GM15510 (cell line): Measurements from ENCODE around the gene PRKCE.

Experiments
- POLR2A ChIP-seq: IDR thresholded peaks from 3 replicates; pipeline ENCODE4 v1.6.1; 2011; ENCODE audit warnings: borderline replicate concordance; ENCODE audit not compliant: insufficient read length; ENCODE audit errors: extremely low read depth

PRKCE gene

GRCh38 chr2:45951025-45951727 is 299.7 kb downstream of the PRKCE start:
- no peak for TF ChIP-seq POLR2A

DNA sequence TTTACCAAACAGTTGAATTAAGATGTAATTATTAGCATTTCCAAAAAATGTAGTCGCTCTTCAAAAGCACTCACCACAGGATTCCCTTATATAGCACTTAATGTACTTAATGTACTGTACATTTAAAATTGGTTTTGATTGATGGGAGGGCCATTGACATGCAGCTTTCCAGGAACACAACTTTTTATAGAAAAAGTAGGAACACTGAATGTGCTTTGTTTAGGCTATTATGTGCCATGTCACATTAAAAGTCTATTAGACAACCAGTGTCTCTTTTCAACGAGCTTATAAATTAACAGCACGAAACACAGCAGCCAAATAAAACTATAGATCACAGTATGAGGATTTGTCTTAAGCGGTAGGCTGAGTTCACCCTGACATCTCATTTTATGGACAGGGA is 301.1 kb downstream of the PRKCE start:
- no peak for TF ChIP-seq POLR2A

- TF ChIP-seq POLR2A: no peak
These were observed 302.0 kb downstream of the PRKCE start for GRCh38 chr2:45953376-45954027.

- no peak for TF ChIP-seq POLR2A
These were observed 302.9 kb downstream of the PRKCE start for GRCh38 chr2:45954233-45954850.

DNA sequence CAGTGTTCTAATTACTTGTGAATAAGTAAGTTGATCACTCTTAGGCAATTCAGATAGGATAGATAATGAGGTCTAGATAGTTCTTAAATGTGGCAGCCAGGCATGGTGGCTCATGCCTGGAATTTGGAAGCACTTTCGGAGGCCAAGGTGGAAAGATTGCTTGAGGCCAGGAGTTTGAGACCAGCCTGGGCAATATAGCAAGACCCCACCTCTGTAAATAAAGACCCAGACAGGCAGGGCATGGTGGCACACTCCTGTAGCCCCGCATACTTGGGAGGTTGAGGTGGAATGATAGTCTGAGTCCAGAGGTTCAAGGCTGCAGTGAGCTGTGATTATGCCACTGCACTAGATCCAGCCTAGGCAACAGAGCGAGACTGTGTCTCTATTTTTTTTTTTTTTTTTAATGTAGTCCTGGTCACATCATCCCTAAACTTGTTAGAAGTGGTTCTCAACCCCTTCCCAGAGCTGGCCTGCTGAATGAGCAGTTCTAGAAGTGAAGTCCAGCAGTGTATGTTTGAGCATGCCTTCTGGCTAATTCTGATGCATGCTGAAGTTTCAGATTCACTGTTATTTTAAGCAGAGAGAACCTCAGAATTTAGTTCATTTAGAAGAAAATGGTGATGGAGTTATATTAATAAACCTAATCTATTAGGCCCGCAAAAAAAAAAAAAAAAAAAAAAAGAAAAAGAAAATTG is 306.2 kb downstream of the PRKCE start:
- TF ChIP-seq POLR2A: no peak

- TF ChIP-seq POLR2A: no peak
These were observed 308.8 kb downstream of the PRKCE start for GRCh38 chr2:45960057-45960863.

DNA sequence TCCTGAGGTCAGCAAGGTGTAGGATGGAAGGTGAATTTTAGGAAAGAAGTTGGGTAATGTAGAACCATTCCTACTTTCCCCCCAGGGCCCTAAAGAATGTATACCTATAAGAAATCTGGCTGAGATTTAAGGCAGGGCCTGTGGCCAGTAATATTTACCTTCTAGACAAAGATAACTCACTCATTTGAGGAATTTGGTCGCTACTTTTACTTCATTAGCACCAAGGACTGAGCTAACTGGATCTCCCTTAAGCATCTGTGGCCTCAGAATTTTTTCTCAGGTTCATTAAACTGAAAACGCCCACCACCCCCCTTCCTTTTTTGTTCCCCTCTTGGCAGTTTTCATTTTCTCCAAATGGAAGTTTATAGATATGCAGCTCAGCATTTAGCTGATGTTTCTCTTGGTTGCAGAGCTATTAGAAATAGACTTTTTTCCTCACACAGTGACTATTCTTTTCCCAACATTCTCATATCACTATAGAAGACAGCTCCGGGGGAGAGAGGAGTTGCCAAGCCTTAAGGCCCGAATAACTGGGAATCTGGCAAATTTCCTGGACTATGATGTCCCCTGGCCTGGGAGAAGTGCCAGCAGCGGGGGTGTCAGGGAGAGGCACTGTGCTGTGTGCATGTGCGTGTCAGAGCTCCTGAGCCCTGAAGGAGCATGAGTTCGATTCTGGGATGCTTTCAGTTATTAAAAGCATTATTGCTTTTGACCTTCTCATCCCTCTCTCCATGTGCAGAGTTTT is 310.9 kb downstream of the PRKCE start:
- TF ChIP-seq POLR2A: no peak

- no peak for TF ChIP-seq POLR2A
These were observed 312.3 kb downstream of the PRKCE start for GRCh38 chr2:45963816-45964215.

DNA sequence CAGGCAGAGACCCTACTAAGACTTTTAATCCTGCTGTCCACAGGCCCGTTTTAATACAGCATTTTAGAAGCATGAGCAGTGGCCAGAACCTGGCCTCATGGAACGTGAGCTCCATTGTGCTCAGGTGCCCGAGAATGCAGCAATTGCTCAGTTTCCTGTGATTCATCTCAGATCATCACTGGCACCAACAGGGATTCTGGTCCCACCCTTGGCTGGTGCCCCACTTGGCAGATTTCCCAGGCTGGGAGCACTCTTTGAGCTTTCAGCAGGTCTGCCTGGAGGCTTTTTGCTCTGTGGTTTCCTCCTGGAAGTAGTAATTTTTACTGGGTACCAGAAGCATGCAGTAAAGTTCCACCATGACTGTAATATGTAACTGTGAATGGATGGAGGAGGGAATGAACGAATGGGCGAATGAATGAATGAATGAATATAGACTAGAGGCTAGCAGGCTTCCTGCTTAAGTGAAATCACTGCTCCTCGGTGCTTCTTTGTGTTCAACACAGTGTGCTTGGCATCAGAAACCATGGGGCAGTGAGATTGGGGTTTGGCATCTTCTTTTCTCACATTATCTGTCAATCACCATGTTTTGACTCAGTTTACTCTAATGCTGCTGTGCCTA is 312.9 kb downstream of the PRKCE start:
- TF ChIP-seq POLR2A: no peak

GRCh38 chr2:45964906-45965305 is 313.4 kb downstream of the PRKCE start:
- TF ChIP-seq POLR2A: no peak

- TF ChIP-seq POLR2A: no peak
These were observed 314.5 kb downstream of the PRKCE start for GRCh38 chr2:45965871-45966498.

DNA sequence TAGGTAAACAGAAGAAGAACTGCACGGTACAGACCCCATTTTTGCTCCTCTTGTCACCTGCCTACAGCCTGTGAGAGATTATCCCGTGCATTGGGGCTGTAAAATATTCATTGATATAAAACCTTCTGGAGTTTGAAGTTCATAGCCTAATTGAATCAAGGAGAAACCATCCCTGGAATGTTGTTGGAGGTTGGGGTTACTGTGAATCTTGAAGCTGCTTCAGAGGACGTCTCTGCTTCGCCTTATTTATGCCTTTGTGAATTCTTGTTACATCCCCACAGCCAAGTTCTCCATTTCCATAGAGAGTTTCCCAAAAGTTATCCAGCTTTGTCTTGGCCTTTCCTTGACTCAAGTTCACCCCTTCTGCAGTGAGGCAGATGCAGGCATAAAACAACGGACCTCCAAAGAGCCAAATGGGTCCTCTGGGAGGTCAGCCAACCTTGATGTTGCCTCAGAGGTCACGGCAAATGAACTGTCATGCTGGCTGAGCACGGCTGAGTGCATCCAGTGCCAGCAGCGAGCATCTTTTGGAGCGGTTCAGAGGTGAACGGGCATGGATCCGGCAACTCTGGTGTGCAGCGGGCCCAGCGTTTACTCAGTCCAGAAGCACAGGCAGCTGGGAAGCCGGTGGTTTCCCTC is 317.6 kb downstream of the PRKCE start:
- TF ChIP-seq POLR2A: no peak

DNA sequence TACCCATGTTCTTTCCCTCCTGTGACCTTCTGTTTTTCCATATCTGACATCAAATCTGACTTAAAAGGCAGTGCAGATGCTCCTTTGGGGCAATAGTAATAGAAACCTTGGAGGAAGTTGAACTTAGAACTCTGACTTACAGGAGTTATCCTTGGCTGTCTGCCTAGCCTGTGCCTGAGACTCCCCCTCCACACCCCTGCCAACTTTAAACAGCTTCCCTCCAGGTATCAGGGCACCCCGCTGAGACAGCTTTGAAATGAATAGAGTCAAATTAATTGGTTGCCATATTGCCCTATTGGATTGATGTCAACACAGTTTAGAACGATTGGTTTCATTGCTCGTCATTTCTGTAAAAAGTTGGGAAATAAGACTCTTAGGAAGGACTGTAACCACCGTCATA is 322.0 kb downstream of the PRKCE start:
- TF ChIP-seq POLR2A: no peak

DNA sequence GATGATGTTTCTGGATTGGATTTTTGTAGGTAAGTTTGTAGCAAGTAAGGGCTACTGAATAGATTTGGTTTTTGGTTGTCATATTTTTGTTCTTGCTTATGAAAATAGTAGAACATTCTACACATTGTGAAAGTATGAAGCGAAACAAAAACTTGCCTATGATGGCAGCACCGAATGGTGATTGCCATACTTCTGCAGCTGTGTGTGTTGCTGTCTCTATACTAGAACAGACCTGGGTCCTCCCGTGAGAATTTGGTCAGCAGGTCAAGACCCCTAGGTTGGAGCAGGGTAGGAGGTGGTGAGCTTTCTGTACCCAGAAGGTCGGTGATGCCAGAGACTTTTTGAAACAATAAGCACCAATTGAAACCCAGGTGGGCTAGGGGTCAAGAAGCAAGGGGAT is 322.6 kb downstream of the PRKCE start:
- TF ChIP-seq POLR2A: no peak
